GM12892 (cell line): Measurements from ENCODE around the gene PCAT7.

Experiments used
- POLR2A ChIP-seq: IDR thresholded peaks from 2 replicates; pipeline ENCODE4 v1.6.1; 2011; ENCODE audit warnings: low read depth, low read length, control low read depth
- POLR2AphosphoS5 ChIP-seq: IDR thresholded peaks from 2 replicates; pipeline ENCODE4 v1.6.1; 2011; ENCODE audit warnings: low read depth, low read length, control low read depth
- TAF1 ChIP-seq: IDR thresholded peaks from 2 replicates; pipeline ENCODE4 v1.6.1; 2011; ENCODE audit warnings: low read depth, mild to moderate bottlenecking, control low read depth, low read length, borderline replicate concordance

DNA sequence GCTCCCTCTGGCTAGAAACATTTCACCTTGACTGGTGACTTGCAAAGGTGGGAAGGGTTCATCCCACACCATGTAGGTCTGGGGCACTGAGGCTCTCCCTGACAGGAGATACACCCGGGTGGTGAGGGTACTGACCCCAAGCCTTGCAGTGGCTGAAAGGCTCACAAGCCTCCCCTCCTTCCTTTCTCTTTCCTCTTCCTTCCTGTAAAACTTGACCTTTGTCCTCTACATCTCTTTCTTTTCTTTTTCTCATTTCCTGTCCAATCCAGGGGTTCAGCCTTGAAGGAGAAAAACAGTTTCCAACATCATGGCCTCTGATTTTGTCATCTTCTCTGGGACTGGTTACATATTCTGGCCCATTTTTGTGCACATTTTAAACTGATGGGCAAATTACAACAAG lies 22.2 kb downstream of the PCAT7 start:
- TF ChIP-seq POLR2AphosphoS5 (no peak), POLR2A (no peak), TAF1 (no peak)
